ENCODE measurements around the gene SNUPN. TPM values are rescaled to one million over a fixed set of nuclear protein-coding genes. Genes with fewer than 3 reads are reported as not detected.

The SNUPN gene
- total RNA-seq, 1 donor from 2014 or later, result 17.4 TPM

DNA sequence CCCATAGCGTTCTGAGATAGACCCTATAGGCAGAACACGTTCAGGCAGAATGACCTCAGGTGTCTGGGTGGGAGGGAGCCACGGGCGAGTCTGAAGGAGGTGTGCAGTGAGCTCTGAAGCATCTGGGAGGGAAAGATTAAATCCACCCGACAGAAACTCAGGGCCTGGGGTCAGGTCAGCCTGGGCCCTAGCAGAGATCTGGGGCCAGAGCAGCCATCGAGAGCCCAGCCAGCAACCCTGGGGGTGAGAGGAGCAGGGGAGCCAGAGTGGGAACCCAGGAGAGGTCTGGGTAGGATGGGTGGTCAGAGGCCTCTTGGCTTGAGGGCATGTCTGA lies 44.3 kb upstream of the SNUPN start:
- no peaks in the 10 kb centered on the region for H3K36me3 ChIP-seq (ENCODE audit: control insufficient read depth, insufficient read depth, low read length)
- no peak for TF ChIP-seq CTCF (IDR thresholded peaks at IDR 0.05; ENCODE audit: insufficient read depth, low read length, poor library complexity, severe bottlenecking)
- DNase-seq (ENCODE audit: low read depth), result no peak
- H3K27me3 ChIP-seq (ENCODE audit: control insufficient read depth, insufficient read depth, low read length), result no peaks in the 10 kb centered on the region
- H3K4me3 ChIP-seq (ENCODE audit: low read depth, low read length), result no peak overlapping the region

GRCh38 chr15:75669191-75669878 lies 43.8 kb upstream of the SNUPN start:
- TF ChIP-seq CTCF (IDR thresholded peaks at IDR 0.05; ENCODE audit: insufficient read depth, low read length, poor library complexity, severe bottlenecking), result no peak
- peak; percentile 56 for DNase-seq (ENCODE audit: low read depth)
- Histone ChIP-seq H3K36me3 (ENCODE audit: control insufficient read depth, insufficient read depth, low read length) (no peaks in the 10 kb centered on the region), H3K27me3 (ENCODE audit: control insufficient read depth, insufficient read depth, low read length) (no peaks in the 10 kb centered on the region), H3K4me3 (ENCODE audit: low read depth, low read length) (no peak overlapping the region)

DNA sequence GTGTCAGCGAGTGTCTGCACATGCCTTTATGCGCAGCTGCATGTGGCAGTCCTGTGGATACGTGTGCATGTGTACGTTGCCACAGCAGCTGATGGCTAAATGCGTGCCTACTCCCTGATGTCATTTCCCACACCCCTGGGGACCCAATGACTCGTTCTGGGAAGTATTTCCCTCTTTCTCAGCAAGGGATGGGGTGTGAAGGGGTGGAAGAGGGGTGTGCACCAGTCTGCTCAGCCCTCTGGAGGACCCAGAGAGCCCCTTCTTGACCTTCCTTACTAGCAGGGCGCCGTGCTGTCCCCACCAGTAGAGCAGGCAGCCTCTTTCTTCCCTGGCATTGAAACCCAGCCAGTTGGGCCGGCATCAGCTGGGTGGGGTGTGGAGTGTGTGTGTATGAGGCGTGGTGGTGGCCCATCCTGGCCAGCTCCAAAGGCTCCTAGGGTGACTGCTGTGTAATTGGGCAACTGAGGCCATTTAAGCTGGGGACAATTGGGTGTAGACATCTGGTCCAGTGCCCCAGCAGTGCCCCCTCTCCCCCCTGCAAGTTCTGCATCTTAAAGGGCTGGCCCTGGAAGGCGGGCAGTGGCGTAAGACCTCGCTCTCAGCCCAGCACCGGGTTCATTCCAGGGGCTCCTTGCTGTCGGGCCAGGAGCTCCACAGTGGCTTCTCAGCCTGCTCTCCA lies 41.4 kb upstream of the SNUPN start:
- no peak for TF ChIP-seq CTCF (IDR thresholded peaks at IDR 0.05; ENCODE audit: insufficient read depth, low read length, poor library complexity, severe bottlenecking)
- H3K27me3 ChIP-seq (ENCODE audit: control insufficient read depth, insufficient read depth, low read length), result no peaks in the 10 kb centered on the region
- H3K36me3 ChIP-seq (ENCODE audit: control insufficient read depth, insufficient read depth, low read length), result no peaks in the 10 kb centered on the region
- H3K4me3 ChIP-seq (ENCODE audit: low read depth, low read length), result no peak overlapping the region
- DNase-seq (ENCODE audit: low read depth), result peak; percentile 89

GRCh38 chr15:75663931-75664421 lies 38.5 kb upstream of the SNUPN start:
- Histone ChIP-seq H3K27me3 (ENCODE audit: control insufficient read depth, insufficient read depth, low read length) (no peaks in the 10 kb centered on the region), H3K36me3 (ENCODE audit: control insufficient read depth, insufficient read depth, low read length) (no peaks in the 10 kb centered on the region), H3K4me3 (ENCODE audit: low read depth, low read length) (no peak overlapping the region)
- DNase-seq (ENCODE audit: low read depth), result no peak
- TF ChIP-seq CTCF (IDR thresholded peaks at IDR 0.05; ENCODE audit: insufficient read depth, low read length, poor library complexity, severe bottlenecking), result no peak

DNA sequence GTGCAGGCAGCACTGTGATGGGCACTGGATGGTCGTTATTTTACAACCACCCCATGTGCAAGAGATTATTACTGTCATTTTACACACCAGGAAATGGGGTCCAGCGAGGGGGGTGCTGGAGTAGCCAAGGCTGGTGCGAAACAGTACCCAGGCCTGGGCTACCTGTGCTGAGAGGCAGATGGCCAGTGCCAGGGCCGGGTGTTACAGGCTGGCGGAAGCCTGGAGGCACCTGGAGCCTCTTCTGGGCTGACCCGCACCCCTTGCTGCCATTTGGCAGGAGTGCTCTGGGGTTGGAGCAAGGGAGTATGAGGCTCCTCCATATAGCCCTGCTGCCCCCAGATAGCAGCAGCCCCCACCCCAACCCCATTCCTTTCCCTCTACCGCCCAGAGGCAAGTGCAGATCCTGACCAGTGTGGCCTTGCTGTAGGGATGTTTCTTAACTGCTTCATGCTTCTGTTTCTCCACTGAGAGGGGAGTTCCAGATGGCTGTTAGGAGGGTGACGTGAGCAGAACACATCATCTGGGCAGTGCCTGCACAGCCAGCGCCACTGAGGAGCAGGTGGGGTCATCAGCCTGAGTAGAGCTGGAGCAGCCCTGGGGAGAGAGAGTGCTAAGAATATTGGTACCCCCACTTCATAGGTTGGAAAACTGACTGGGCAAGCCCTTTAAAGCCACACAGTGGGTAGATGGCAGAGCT lies 37.4 kb upstream of the SNUPN start:
- H3K4me3 ChIP-seq (ENCODE audit: low read depth, low read length), result no peak overlapping the region
- no peak for TF ChIP-seq CTCF (IDR thresholded peaks at IDR 0.05; ENCODE audit: insufficient read depth, low read length, poor library complexity, severe bottlenecking)
- H3K27me3 ChIP-seq (ENCODE audit: control insufficient read depth, insufficient read depth, low read length), result no peaks in the 10 kb centered on the region
- H3K36me3 ChIP-seq (ENCODE audit: control insufficient read depth, insufficient read depth, low read length), result no peaks in the 10 kb centered on the region
- no peak for DNase-seq (ENCODE audit: low read depth)
